Liver (tissue), 9 donors: ENCODE measurements around the gene SMS. TPM values are rescaled to one million over a fixed set of nuclear protein-coding genes. Genes with fewer than 3 reads are reported as not detected.
"Not testable (repeated sequence)": the region's sequence is repeated elsewhere in the genome, so short reads cannot be mapped to it uniquely, and the experiment has no call there.

Experiments used
- DNase-seq: peaks from one replicate; pipeline ENCODE4 v3.0.0-alpha.2; 2017; ENCODE audit warnings: low spot score
- H3K27ac ChIP-seq, 2 donors: one replicate each; pipeline ENCODE4 v1.7.0; 2013; ENCODE audit warnings: inconsistent platforms in 2 of 2, low read length in 2 of 2, control low read depth in 1 of 2, low read depth in 1 of 2, mild to moderate bottlenecking in 1 of 2
- H3K27me3 ChIP-seq, 4 donors: one replicate each; pipeline versions ENCODE4 v1.6.1 to v1.7.0; 2013; ENCODE audit warnings: low read length in 3 of 4, inconsistent platforms in 1 of 4, mild to moderate bottlenecking in 1 of 4, moderate library complexity in 1 of 4; ENCODE audit not compliant: control insufficient read depth in 4 of 4, insufficient read depth in 4 of 4
- H3K36me3 ChIP-seq, 4 donors: one replicate each; pipeline versions ENCODE4 v1.6.1 to v1.7.0; 2013; ENCODE audit warnings: low read length in 3 of 4, mild to moderate bottlenecking in 3 of 4, low read depth in 1 of 4, moderate library complexity in 1 of 4; ENCODE audit not compliant: control insufficient read depth in 4 of 4, insufficient read depth in 3 of 4
- H3K4me1 ChIP-seq, 4 donors: one replicate each; pipeline versions ENCODE4 v1.6.1 to v1.7.0; 2013; ENCODE audit warnings: low read length in 3 of 4, mild to moderate bottlenecking in 3 of 4, moderate library complexity in 1 of 4; ENCODE audit not compliant: control insufficient read depth in 4 of 4, insufficient read depth in 4 of 4
- H3K4me3 ChIP-seq, 3 donors: one replicate each; pipeline versions ENCODE4 v1.6.1 to v1.7.0; 2013; ENCODE audit warnings: low read length in 3 of 3, control low read depth in 1 of 3, low read depth in 1 of 3, mild to moderate bottlenecking in 1 of 3
- H3K9ac ChIP-seq, 2 donors: one replicate each; pipeline ENCODE4 v1.7.0; 2013; ENCODE audit warnings: low read length in 2 of 2, mild to moderate bottlenecking in 2 of 2, moderate library complexity in 2 of 2, control low read depth in 1 of 2, low read depth in 1 of 2
- H3K9me3 ChIP-seq, 4 donors: one replicate each; pipeline versions ENCODE4 v1.6.1 to v1.7.0; 2013; ENCODE audit warnings: low read length in 3 of 4; ENCODE audit not compliant: control insufficient read depth in 4 of 4
- CTCF ChIP-seq: fragments of 150-350 bp; IDR thresholded peaks from 2 replicates; pipeline ENCODE4 v1.5.1; 2017; ENCODE audit warnings: improper control_type of control experiment, low read depth, low read length; ENCODE audit not compliant: missing input control
- FOXA2 ChIP-seq: IDR thresholded peaks from 2 replicates; pipeline ENCODE4 v1.6.1; 2016; ENCODE audit warnings: antibody characterized with exemption
- GABPA ChIP-seq, 2 donors: IDR thresholded peaks in 1 of 2; conservative IDR thresholded peaks in 1 of 2; 2 replicates each; pipeline ENCODE4 v1.6.1; 2016; ENCODE audit warnings: antibody characterized with exemption in 2 of 2, mild to moderate bottlenecking in 1 of 2, moderate library complexity in 1 of 2
- HNF4A ChIP-seq, 2 donors: conservative IDR thresholded peaks; 2 replicates each; pipeline ENCODE4 v1.6.1; 2016; ENCODE audit warnings: antibody characterized with exemption in 2 of 2, mild to moderate bottlenecking in 2 of 2
- MAX ChIP-seq: IDR thresholded peaks from 2 replicates; pipeline ENCODE4 v1.6.1; 2016; ENCODE audit warnings: antibody characterized with exemption
- NR2F2 ChIP-seq: IDR thresholded peaks from 2 replicates; pipeline ENCODE4 v1.6.1; 2016; ENCODE audit warnings: antibody characterized with exemption
- SP1 ChIP-seq: IDR thresholded peaks from 2 replicates; pipeline ENCODE4 v1.6.1; 2018; ENCODE audit warnings: antibody characterized with exemption, mild to moderate bottlenecking
- WGBS: extraction: QIAGEN DNeasy Blood & Tissue Kit; methylation state at CpG from one replicate; pipeline ENCODE4 v1.1.7; 2013; 5-methylcytosine and 5-hydroxymethylcytosine counted together
- polyA plus RNA-seq, 2 donors: library from polyadenylated mRNA; stranded (reverse) in 1 of 2; unstranded in 1 of 2; fragments of 200-250 nt in 1 of 2; fragments of >200 nt in 1 of 2; fragmentation: Nextera tagmentation in 1 of 2; extraction: Ambion mirVana in 1 of 2; gene quantifications; one replicate each; pipeline versions ENCODE4 v1.2.1 to v1.2.3, GENCODE V29; 2013 to 2015
- total RNA-seq, 2 donors: library from RNA; depleted of rRNA; stranded (reverse); fragments of >200 nt; gene quantifications; one replicate each; pipeline ENCODE4 v1.2.3, GENCODE V29; 2014
- donor health status: healthy.
- donor health status: healthy.
- donor health status: healthy.
- donor health status: healthy.
- donor health status: healthy.

The SMS gene
- total and polyA plus RNA-seq, 4 donors, result 13.9 to 41.0 (median 17.8) TPM

- Histone ChIP-seq H3K27me3 (no peaks in the 10 kb centered on the region), H3K4me1 (peaks cover 0 to 3% (median 0%) of the 10 kb centered on the region in 4 donors), H3K36me3 (no peaks in the 10 kb centered on the region), H3K9me3 (no peaks in the 10 kb centered on the region), H3K9ac (no peak overlapping the region), H3K27ac (no peak overlapping the region), H3K4me3 (no peak overlapping the region)
- TF ChIP-seq MAX, result no peak
- no peak for TF ChIP-seq NR2F2
- no peak for TF ChIP-seq CTCF
- no peak for TF ChIP-seq GABPA (IDR thresholded peaks at IDR 0.05 in 1 of 2, conservative IDR thresholded peaks at IDR 0.05 in 1 of 2)
- 81% methylated on average over 8 of the region's 8 CpGs for WGBS
- no peak for DNase-seq
Observed at GRCh38 chrX:21948897-21949578, 8.5 kb downstream of the SMS start.

GRCh38 chrX:21949689-21950088 is 9.2 kb downstream of the SMS start:
- TF ChIP-seq HNF4A (conservative IDR thresholded peaks at IDR 0.05) (no peak), SP1 (no peak), NR2F2 (no peak)
- 90% methylated on average over 5 of the region's 5 CpGs for WGBS

GRCh38 chrX:21950557-21950956 is 10.0 kb downstream of the SMS start:
- H3K9ac ChIP-seq, H3K27me3 ChIP-seq, H3K27ac ChIP-seq, H3K4me1 ChIP-seq, DNase-seq, H3K9me3 ChIP-seq, H3K4me3 ChIP-seq, H3K36me3 ChIP-seq: not testable (repeated sequence)
- 93% methylated on average over 1 of the region's 1 CpG for WGBS

More at GRCh38 chrX:21949689-21950088, 9.2 kb downstream of the SMS start:
- Histone ChIP-seq H3K4me3 (no peak overlapping the region), H3K4me1 (peaks cover 0 to 3% (median 0%) of the 10 kb centered on the region in 4 donors), H3K27me3 (no peaks in the 10 kb centered on the region), H3K9me3 (no peaks in the 10 kb centered on the region), H3K9ac (no peak overlapping the region), H3K27ac (no peak overlapping the region), H3K36me3 (no peaks in the 10 kb centered on the region)
- DNase-seq, result no peak

- Histone ChIP-seq H3K4me1 (peaks cover 0 to 3% (median 0%) of the 10 kb centered on the region in 4 donors), H3K4me3 (no peak overlapping the region), H3K9me3 (no peaks in the 10 kb centered on the region), H3K27me3 (no peaks in the 10 kb centered on the region), H3K36me3 (no peaks in the 10 kb centered on the region), H3K9ac (no peak overlapping the region), H3K27ac (no peak overlapping the region)
- no peak for TF ChIP-seq FOXA2
- WGBS, result 93% methylated on average over 6 of the region's 6 CpGs
- no peak for DNase-seq
Observed at GRCh38 chrX:21952624-21953023, 12.1 kb downstream of the SMS start.

GRCh38 chrX:21953195-21953830 is 12.8 kb downstream of the SMS start:
- H3K9ac ChIP-seq, H3K27ac ChIP-seq, H3K36me3 ChIP-seq, H3K27me3 ChIP-seq, H3K4me3 ChIP-seq, H3K4me1 ChIP-seq, DNase-seq, H3K9me3 ChIP-seq: not testable (repeated sequence)
- whole genome bisulfite sequencing, result 68% methylated on average over 6 of the region's 6 CpGs
